Bronchial epithelial cell (primary cell): ENCODE measurements around the gene BARX2. TPM values are rescaled to one million over a fixed set of nuclear protein-coding genes. Genes with fewer than 3 reads are reported as not detected.

Source experiments
- DNase-seq: peaks from one replicate; pipeline ENCODE4 v3.0.0-alpha.2; 2010; ENCODE audit warnings: low read depth
- FAIRE-seq: peaks from 2 replicates; lab custom pipeline; 2011; peaks lifted over from hg19 to GRCh38; lab: Jason Lieb, UNC
- H3K27me3 ChIP-seq: 2 replicates; pipeline ENCODE4 v1.5.1; 2011; ENCODE audit warnings: low read length; ENCODE audit not compliant: control insufficient read depth, insufficient read depth
- H3K36me3 ChIP-seq: 2 replicates; pipeline ENCODE4 v1.5.1; 2011; ENCODE audit warnings: low read length; ENCODE audit not compliant: control insufficient read depth, insufficient read depth
- H3K4me3 ChIP-seq: 2 replicates; pipeline ENCODE4 v1.5.1; 2011; ENCODE audit warnings: mild to moderate bottlenecking, low read depth, low read length, control low read depth
- total RNA-seq: library from RNA; depleted of rRNA; stranded (reverse); fragments of >200 nt; gene quantifications from 2 replicates; pipeline ENCODE4 v1.2.1, GENCODE V29; 2014
- TF ChIP-seq, protein P1 (sequence below): IDR thresholded peaks from 2 replicates; pipeline ENCODE4 v1.5.1; 2011; ENCODE audit warnings: mild to moderate bottlenecking, moderate library complexity, low read length, control low read depth, inconsistent platforms; ENCODE audit not compliant: insufficient read depth, severe bottlenecking

BARX2 gene
- total RNA-seq, 1 donor from 2014 or later, result 2.9 TPM

DNA sequence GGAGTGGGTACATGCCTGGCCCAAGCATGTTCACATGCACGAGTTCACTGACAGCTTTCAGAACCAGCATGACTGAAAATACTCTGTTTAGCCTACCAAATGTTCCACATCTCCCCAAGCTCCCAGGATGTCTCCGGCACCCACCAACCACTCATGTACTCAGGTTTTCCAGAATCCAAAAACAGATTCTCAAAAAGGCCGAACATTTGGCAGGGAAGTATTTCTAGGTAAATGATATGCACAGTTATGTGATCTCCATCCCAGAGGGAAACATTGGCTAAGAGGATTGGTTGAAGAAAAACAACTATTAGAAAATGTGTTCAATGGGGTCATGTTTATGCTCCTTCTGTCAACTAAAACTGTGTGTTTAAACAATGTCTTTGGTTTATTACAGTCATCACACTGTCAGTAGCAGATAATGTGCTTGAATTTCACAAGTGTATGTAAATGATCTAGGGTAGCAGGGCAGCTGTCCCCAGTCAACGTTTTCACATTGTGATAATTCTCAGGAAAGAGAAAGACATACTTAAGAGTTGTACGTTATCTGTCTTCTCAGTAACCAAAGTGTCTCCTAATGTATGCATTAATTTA lies 52.3 kb downstream of the BARX2 start:
- no peak for FAIRE-seq
- TF ChIP-seq, protein P1, sequence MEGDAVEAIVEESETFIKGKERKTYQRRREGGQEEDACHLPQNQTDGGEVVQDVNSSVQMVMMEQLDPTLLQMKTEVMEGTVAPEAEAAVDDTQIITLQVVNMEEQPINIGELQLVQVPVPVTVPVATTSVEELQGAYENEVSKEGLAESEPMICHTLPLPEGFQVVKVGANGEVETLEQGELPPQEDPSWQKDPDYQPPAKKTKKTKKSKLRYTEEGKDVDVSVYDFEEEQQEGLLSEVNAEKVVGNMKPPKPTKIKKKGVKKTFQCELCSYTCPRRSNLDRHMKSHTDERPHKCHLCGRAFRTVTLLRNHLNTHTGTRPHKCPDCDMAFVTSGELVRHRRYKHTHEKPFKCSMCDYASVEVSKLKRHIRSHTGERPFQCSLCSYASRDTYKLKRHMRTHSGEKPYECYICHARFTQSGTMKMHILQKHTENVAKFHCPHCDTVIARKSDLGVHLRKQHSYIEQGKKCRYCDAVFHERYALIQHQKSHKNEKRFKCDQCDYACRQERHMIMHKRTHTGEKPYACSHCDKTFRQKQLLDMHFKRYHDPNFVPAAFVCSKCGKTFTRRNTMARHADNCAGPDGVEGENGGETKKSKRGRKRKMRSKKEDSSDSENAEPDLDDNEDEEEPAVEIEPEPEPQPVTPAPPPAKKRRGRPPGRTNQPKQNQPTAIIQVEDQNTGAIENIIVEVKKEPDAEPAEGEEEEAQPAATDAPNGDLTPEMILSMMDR, result no peak
- H3K4me3 ChIP-seq, result no peak overlapping the region
- H3K36me3 ChIP-seq, result no peaks in the 10 kb centered on the region
- H3K27me3 ChIP-seq, result no peaks in the 10 kb centered on the region
- DNase-seq, result no peak

DNA sequence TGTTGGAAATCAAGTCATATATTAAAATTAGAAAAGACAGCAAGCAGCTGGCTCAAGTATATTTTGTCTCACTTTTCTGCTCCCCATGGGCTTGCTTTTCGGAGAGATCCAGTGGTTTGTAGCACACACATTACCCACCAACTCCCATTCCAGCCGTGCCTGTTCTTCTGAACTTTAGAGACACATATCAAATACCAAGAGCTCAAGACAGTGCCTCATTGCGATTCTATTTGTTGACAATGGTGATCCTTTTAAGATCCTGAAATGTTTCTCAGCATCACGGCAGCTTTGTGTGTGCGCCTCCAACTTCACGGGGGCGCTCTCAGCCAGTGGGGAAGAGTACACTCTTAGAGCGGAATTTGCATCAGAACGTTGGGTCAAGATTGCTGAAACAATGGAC lies 52.9 kb downstream of the BARX2 start:
- Histone ChIP-seq H3K27me3 (no peaks in the 10 kb centered on the region), H3K36me3 (no peaks in the 10 kb centered on the region), H3K4me3 (no peak overlapping the region)
- TF ChIP-seq, protein P1, result no peak
- no peak for DNase-seq
- FAIRE-seq, result no peak

DNA sequence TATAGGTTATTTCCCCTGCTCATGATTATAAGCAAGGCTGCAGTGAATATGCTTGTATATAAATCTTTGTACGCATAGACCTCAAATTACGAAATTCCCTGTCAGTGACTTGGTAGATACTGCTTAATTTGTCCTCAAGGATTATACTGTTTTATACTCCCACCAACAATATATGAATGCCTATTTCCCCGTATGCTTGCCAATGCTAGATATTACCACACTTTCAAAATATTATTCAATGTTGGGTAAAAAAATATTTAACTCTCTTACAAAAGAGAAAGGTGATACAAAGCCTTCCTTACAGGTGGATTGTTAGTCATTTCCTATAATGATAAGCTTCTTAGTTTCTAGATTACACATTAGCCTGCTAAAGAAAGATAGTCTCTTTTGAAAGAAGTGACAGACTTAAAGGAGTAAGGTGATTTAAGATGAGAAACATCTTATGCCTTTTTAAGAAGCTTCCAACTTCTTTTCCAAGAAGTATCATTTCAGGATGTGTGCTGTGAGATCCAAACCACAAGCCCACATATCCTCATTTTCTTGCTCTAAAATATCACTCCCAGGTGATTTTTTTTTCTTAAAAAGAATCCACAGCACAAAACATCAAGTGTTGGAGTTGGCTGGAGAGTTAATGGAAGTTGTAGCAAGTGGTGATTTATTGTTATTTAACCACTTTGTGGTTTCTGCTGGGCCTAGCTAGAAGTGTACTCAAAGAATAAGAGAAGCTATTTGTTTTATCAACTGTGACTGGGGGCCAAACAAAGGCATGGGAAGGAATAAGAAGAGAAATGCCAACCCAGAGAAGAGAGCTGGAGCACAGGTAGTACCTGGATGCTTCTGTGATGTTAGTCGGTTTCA lies 59.2 kb downstream of the BARX2 start:
- TF ChIP-seq, protein P1, result no peak
- DNase-seq (peak; percentile 94), FAIRE-seq (no peak)
- H3K4me3 ChIP-seq, result no peak overlapping the region
- H3K27me3 ChIP-seq, result no peaks in the 10 kb centered on the region
- peaks cover 6% of the 10 kb centered on the region for H3K36me3 ChIP-seq

DNA sequence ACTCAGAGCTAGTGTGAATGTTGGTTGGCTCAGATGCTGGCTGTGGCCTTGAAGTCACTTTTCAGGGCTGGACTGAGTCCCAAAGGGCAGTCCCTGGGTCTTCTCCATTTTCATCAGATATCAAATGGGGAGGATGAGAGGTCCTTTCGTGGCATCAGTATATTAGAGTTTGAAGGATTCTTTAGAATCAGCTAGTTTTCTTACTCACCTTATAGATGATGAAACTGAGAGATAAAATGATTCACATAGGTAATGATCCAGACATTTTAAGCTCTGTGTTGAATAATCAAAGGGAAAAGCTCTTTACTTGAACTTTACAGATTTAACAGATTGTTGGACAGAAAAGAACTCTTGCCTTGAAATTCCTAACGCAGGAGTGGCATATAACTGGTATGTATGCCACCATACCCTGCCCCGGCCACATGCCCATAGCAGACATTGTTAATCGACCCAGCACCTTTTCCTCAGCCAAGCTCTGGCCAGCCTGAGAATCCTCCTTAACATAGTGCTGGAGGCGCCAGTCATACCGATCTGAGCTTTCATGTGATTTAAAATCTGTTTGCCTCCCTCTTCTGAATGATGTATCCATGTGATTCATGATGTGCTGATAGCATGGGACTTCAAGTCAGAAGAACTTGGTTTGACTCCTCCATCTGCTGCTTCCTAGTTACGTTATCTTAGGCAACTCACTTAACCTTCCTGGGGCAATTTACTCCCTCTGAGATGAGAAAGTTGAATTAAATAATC lies 60.0 kb downstream of the BARX2 start:
- H3K4me3 ChIP-seq, result no peak overlapping the region
- no peaks in the 10 kb centered on the region for H3K27me3 ChIP-seq
- FAIRE-seq, result peak; percentile 28
- DNase-seq, result peak; percentile 88
- TF ChIP-seq, protein P1, result no peak
- H3K36me3 ChIP-seq, result peaks cover 6% of the 10 kb centered on the region

DNA sequence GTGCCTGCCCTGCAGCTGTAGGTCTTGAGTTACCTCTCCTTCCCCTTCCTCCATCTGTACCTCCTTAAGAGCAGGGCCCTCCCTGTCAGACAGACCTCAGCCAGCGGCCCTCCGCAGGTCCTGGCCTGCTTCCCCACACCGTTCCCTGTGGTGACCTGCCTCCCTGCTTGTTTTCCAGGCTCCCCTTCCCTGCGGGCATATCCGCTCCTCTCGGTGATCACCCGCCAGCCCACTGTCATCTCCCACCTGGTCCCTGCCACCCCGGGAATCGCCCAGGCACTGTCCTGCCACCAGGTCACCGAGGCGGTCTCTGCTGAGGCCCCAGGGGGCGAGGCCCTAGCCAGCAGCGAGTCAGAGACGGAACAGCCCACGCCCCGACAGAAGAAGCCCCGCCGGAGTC lies 60.9 kb downstream of the BARX2 start:
- Histone ChIP-seq H3K27me3 (no peaks in the 10 kb centered on the region), H3K36me3 (peaks cover 7% of the 10 kb centered on the region), H3K4me3 (no peak overlapping the region)
- no peak for FAIRE-seq
- TF ChIP-seq, protein P1, result no peak
- DNase-seq, result peak; percentile 84
